ENCODE results near the gene PFN3.
"Not testable (repeated sequence)": the region's sequence is repeated elsewhere in the genome, so short reads cannot be mapped to it uniquely, and the experiment has no call there.

Gene PFN3

GRCh38 chr5:177361418-177362291 lies 38.8 kb downstream of the PFN3 start:
- Histone ChIP-seq H2AFZ (ENCODE audit: low read depth, low read length) (no peak overlapping the region), H3K27me3 (ENCODE audit: insufficient read depth, low read length, poor library complexity) (no peaks in the 10 kb centered on the region), H3K9me3 (ENCODE audit: insufficient read depth, low read length, severe bottlenecking) (no peaks in the 10 kb centered on the region), H3K4me1 (ENCODE audit: insufficient read depth, low read length) (peaks cover 33% of the 10 kb centered on the region), H4K20me1 (ENCODE audit: insufficient read depth, low read length) (no peaks in the 10 kb centered on the region), H3K4me3 (ENCODE audit: low read depth in 1 of 2, low read length in 2 of 2) (no peak overlapping the region), H3K9ac (ENCODE audit: low read depth, low read length) (no peak overlapping the region), H3K36me3 (ENCODE audit: insufficient read depth, low read length) (no peaks in the 10 kb centered on the region), H3K4me2 (ENCODE audit: insufficient read depth, low read length) (no peak overlapping the region), H3K79me2 (ENCODE audit: insufficient read depth, low read length) (no peaks in the 10 kb centered on the region), H3K27ac (ENCODE audit: low read length) (no peak overlapping the region)
- ATAC-seq (ENCODE audit: insufficient read depth, low read depth) (no peak), DNase-seq (no peak)
- TF ChIP-seq EZH2 (IDR thresholded peaks at IDR 0.05; ENCODE audit: borderline replicate concordance, low read depth, low read length, severe bottlenecking) = no peak

GRCh38 chr5:177360740-177361139 lies 39.7 kb downstream of the PFN3 start:
- not testable (repeated sequence) for H3K4me2 ChIP-seq (ENCODE audit: insufficient read depth, low read length); DNase-seq; H3K9ac ChIP-seq (ENCODE audit: low read depth, low read length); H2AFZ ChIP-seq (ENCODE audit: low read depth, low read length); H3K9me3 ChIP-seq (ENCODE audit: insufficient read depth, low read length, severe bottlenecking); H3K27ac ChIP-seq (ENCODE audit: low read length); H3K36me3 ChIP-seq (ENCODE audit: insufficient read depth, low read length); H3K4me3 ChIP-seq (ENCODE audit: low read depth in 1 of 2, low read length in 2 of 2); H3K79me2 ChIP-seq (ENCODE audit: insufficient read depth, low read length); ATAC-seq (ENCODE audit: insufficient read depth, low read depth); H4K20me1 ChIP-seq (ENCODE audit: insufficient read depth, low read length); H3K27me3 ChIP-seq (ENCODE audit: insufficient read depth, low read length, poor library complexity)
- peaks cover 33% of the 10 kb centered on the region for H3K4me1 ChIP-seq (ENCODE audit: insufficient read depth, low read length)

- ATAC-seq (ENCODE audit: insufficient read depth, low read depth) (no peak), DNase-seq (no peak)
- Histone ChIP-seq H3K9me3 (ENCODE audit: insufficient read depth, low read length, severe bottlenecking) (no peaks in the 10 kb centered on the region), H3K79me2 (ENCODE audit: insufficient read depth, low read length) (no peaks in the 10 kb centered on the region), H4K20me1 (ENCODE audit: insufficient read depth, low read length) (no peaks in the 10 kb centered on the region), H3K36me3 (ENCODE audit: insufficient read depth, low read length) (no peaks in the 10 kb centered on the region), H3K9ac (ENCODE audit: low read depth, low read length) (no peak overlapping the region), H3K4me3 (ENCODE audit: low read depth in 1 of 2, low read length in 2 of 2) (no peak overlapping the region), H3K27ac (ENCODE audit: low read length) (no peak overlapping the region), H2AFZ (ENCODE audit: low read depth, low read length) (no peak overlapping the region), H3K4me2 (ENCODE audit: insufficient read depth, low read length) (no peak overlapping the region), H3K4me1 (ENCODE audit: insufficient read depth, low read length) (peaks cover 33% of the 10 kb centered on the region), H3K27me3 (ENCODE audit: insufficient read depth, low read length, poor library complexity) (no peaks in the 10 kb centered on the region)
- TF ChIP-seq CTCF (IDR thresholded peaks at IDR 0.05; ENCODE audit: borderline replicate concordance, extremely low read depth, low read length, poor library complexity, severe bottlenecking) = no peak
- TF ChIP-seq EZH2 (IDR thresholded peaks at IDR 0.05; ENCODE audit: borderline replicate concordance, low read depth, low read length, severe bottlenecking) = no peak
Observed at GRCh38 chr5:177359860-177360259, 40.6 kb downstream of the PFN3 start.

- no peak overlapping the region for H3K4me2 ChIP-seq (ENCODE audit: insufficient read depth, low read length)
- H3K4me3 ChIP-seq (ENCODE audit: low read depth in 1 of 2, low read length in 2 of 2) = no peak overlapping the region
- H3K9me3 ChIP-seq (ENCODE audit: insufficient read depth, low read length, severe bottlenecking) = no peaks in the 10 kb centered on the region
- H4K20me1 ChIP-seq (ENCODE audit: insufficient read depth, low read length) = no peaks in the 10 kb centered on the region
- no peaks in the 10 kb centered on the region for H3K36me3 ChIP-seq (ENCODE audit: insufficient read depth, low read length)
- H3K79me2 ChIP-seq (ENCODE audit: insufficient read depth, low read length) = no peaks in the 10 kb centered on the region
- DNase-seq (no peak), ATAC-seq (ENCODE audit: insufficient read depth, low read depth) (no peak)
- peaks cover 33% of the 10 kb centered on the region for H3K4me1 ChIP-seq (ENCODE audit: insufficient read depth, low read length)
- no peak overlapping the region for H3K9ac ChIP-seq (ENCODE audit: low read depth, low read length)
- no peak for TF ChIP-seq EZH2 (IDR thresholded peaks at IDR 0.05; ENCODE audit: borderline replicate concordance, low read depth, low read length, severe bottlenecking)
- no peak for TF ChIP-seq CTCF (IDR thresholded peaks at IDR 0.05; ENCODE audit: borderline replicate concordance, extremely low read depth, low read length, poor library complexity, severe bottlenecking)
- H2AFZ ChIP-seq (ENCODE audit: low read depth, low read length) = no peak overlapping the region
- H3K27ac ChIP-seq (ENCODE audit: low read length) = no peak overlapping the region
- H3K27me3 ChIP-seq (ENCODE audit: insufficient read depth, low read length, poor library complexity) = no peaks in the 10 kb centered on the region
Observed at GRCh38 chr5:177359451-177359851, 41.0 kb downstream of the PFN3 start.
